K562 (cell line): Measurements from ENCODE around the gene RPRM. TPM values are rescaled to one million over a fixed set of nuclear protein-coding genes. Genes with fewer than 3 reads are reported as not detected.

Experiments used
- ATAC-seq: fragments of 200-7000 bp; cut with Tn5 transposase; 3 replicates; pipeline ENCODE4 v1.9.1; 2020; ENCODE audit warnings: moderate library complexity
- BruUV-seq: library from RNA; stranded (reverse); fragments of 400-500 nt; replicated peaks from 2 replicates; lab custom pipeline; 2021; lab: Mats Ljungman, UMichigan
- CTCF ChIA-PET: fragments of 300-600 bp; formaldehyde crosslinking; extraction: SDS; loops from one replicate; lab custom pipeline; 2021; ENCODE audit warnings: low intra/inter-chr PET ratio; lab: Yijun Ruan, JAX
- POLR2A ChIA-PET: fragments of 300-600, 350-650 bp; sonication (Branson Sonifier 250); formaldehyde crosslinking; extraction: SDS; loops from one replicate; lab custom pipeline; 2021; ENCODE audit warnings: antibody characterized with exemption, inconsistent platforms; lab: Yijun Ruan, JAX
- DNase-seq, 4 experiments: peaks; one replicate each; pipeline versions ENCODE4 v3.0.0 to v3.0.0-alpha.2; 2011 to 2018; ENCODE audit warnings: low spot score in 3 of 4, mixed read lengths in 3 of 4; ENCODE audit errors: extremely low read depth in 1 of 4
- FAIRE-seq: peaks from 2 replicates; lab custom pipeline; 2011; peaks lifted over from hg19 to GRCh38; lab: Jason Lieb, UNC
- H2AFZ ChIP-seq: 2 replicates; pipeline ENCODE4 v1.6.0; 2011; ENCODE audit warnings: low read depth, low read length, control low read depth, inconsistent platforms
- H3K27ac ChIP-seq: fragments of 200-600 bp; 3 replicates; pipeline ENCODE4 v1.8.0; 2011; ENCODE audit warnings: low read depth, mild to moderate bottlenecking, control low read depth, inconsistent platforms, low read length, moderate library complexity, mixed read lengths; ENCODE audit errors: extremely low read depth
- H3K27me3 ChIP-seq, 2 experiments: fragments of 300-600 bp in 1 of 2; 2 replicates in 1 of 2; 3 replicates in 1 of 2; pipeline versions ENCODE4 v1.6.0 to v1.8.0; 2011; ENCODE audit warnings: inconsistent platforms in 2 of 2, low read length in 2 of 2, mild to moderate bottlenecking in 1 of 2, mixed read lengths in 1 of 2, moderate library complexity in 1 of 2; ENCODE audit not compliant: control insufficient read depth in 2 of 2, insufficient read depth in 2 of 2
- H3K36me3 ChIP-seq: fragments of 300-600 bp; 3 replicates; pipeline ENCODE4 v1.8.0; 2011; ENCODE audit warnings: mild to moderate bottlenecking, low read length, inconsistent platforms; ENCODE audit not compliant: control insufficient read depth, insufficient read depth
- H3K4me1 ChIP-seq, 2 experiments: fragments of 200-600 bp in 1 of 2; replicated peaks in 1 of 2; 2 replicates in 1 of 2; 3 replicates in 1 of 2; pipeline versions ENCODE4 v1.5.1 to v1.8.0; 2011; ENCODE audit warnings: inconsistent platforms in 2 of 2, low read length in 2 of 2, mild to moderate bottlenecking in 1 of 2, mixed read lengths in 1 of 2, moderate library complexity in 1 of 2; ENCODE audit not compliant: control insufficient read depth in 2 of 2, insufficient read depth in 2 of 2
- H3K4me2 ChIP-seq: 2 replicates; pipeline ENCODE4 v1.6.1; 2011; ENCODE audit warnings: low read length, control low read depth, inconsistent platforms, mixed read lengths; ENCODE audit not compliant: insufficient read depth
- H3K4me3 ChIP-seq: fragments of 200-600 bp; sonication (generic), shearing (Covaris generic); 2 replicates; pipeline ENCODE4 v1.5.1; 2016; ENCODE audit warnings: control low read depth, inconsistent platforms
- H3K79me2 ChIP-seq: fragments of 200-600 bp; 3 replicates; pipeline ENCODE4 v1.8.0; 2011; ENCODE audit warnings: low read length, inconsistent platforms; ENCODE audit not compliant: control insufficient read depth, insufficient read depth
- H3K9ac ChIP-seq, 2 experiments: 2 replicates each; pipeline versions ENCODE4 v1.6.0 to v1.6.1; 2011; ENCODE audit warnings: low read depth in 2 of 2, low read length in 2 of 2, control low read depth in 1 of 2, inconsistent platforms in 1 of 2, mild to moderate bottlenecking in 1 of 2, mixed read lengths in 1 of 2; ENCODE audit not compliant: insufficient read depth in 1 of 2
- H3K9me1 ChIP-seq: one replicate; pipeline ENCODE4 v1.6.0; 2011; ENCODE audit warnings: inconsistent platforms, mild to moderate bottlenecking, low read length, moderate library complexity; ENCODE audit not compliant: control insufficient read depth, insufficient read depth
- H3K9me3 ChIP-seq: replicated peaks from 2 replicates; pipeline ENCODE4 v1.5.1; 2011; ENCODE audit warnings: low read depth, low read length, inconsistent platforms; ENCODE audit not compliant: control insufficient read depth, insufficient read depth
- H4K20me1 ChIP-seq: replicated peaks from 2 replicates; pipeline ENCODE4 v1.6.1; 2011; ENCODE audit warnings: low read length, inconsistent platforms, mixed read lengths; ENCODE audit not compliant: control insufficient read depth, insufficient read depth
- ETV1 ChIP-seq: fragments of 450-650 bp; conservative IDR thresholded peaks from 2 replicates; pipeline ENCODE4 v1.6.1; 2016; ENCODE audit warnings: missing genetic modification characterization, control low read depth, low read depth, missing compliant biosample characterization
- GABPB2 ChIP-seq: fragments of 250-450 bp; sonication (Bioruptor Pico); conservative IDR thresholded peaks from 2 replicates; pipeline ENCODE4 v1.5.1; 2021; ENCODE audit warnings: mild to moderate bottlenecking
- GATA2 ChIP-seq: sonication (generic); formaldehyde crosslinking; IDR thresholded peaks from 2 replicates; pipeline ENCODE4 v1.4.0; 2020; ENCODE audit warnings: mild to moderate bottlenecking, missing genetic modification reagents
- HNRNPK ChIP-seq: fragments of 200-400 bp; formaldehyde crosslinking; IDR thresholded peaks from one replicate; pipeline ENCODE4 v1.6.1; 2018; ENCODE audit warnings: mild to moderate bottlenecking, low read depth, low read length; ENCODE audit not compliant: poor library complexity, severe bottlenecking
- HNRNPL ChIP-seq: fragments of 200-400 bp; formaldehyde crosslinking; IDR thresholded peaks from 2 replicates; pipeline ENCODE4 v1.6.1; 2017; ENCODE audit warnings: low read depth, mild to moderate bottlenecking, low read length
- HNRNPLL ChIP-seq: fragments of 200-400 bp; formaldehyde crosslinking; IDR thresholded peaks from 2 replicates; pipeline ENCODE4 v1.6.1; 2017; ENCODE audit warnings: low read length, low read depth, mild to moderate bottlenecking; ENCODE audit not compliant: poor library complexity, severe bottlenecking
- KAT8 ChIP-seq: fragments of 450-650 bp; IDR thresholded peaks from 2 replicates; pipeline ENCODE4 v1.6.1; 2016; ENCODE audit warnings: low read depth, mild to moderate bottlenecking
- MED1 ChIP-seq: sonication (generic); formaldehyde crosslinking; IDR thresholded peaks from 2 replicates; pipeline ENCODE4 v1.8.1; 2023; ENCODE audit warnings: missing genetic modification reagents, borderline replicate concordance
- NFATC3 ChIP-seq: fragments of 450-650 bp; IDR thresholded peaks from 2 replicates; pipeline ENCODE4 v1.6.1; 2017; ENCODE audit warnings: mild to moderate bottlenecking
- NFE2 ChIP-seq: IDR thresholded peaks from 2 replicates; pipeline ENCODE4 v1.6.1; 2014; ENCODE audit warnings: antibody characterized with exemption, low read depth
- PATZ1 ChIP-seq: fragments of 250-450 bp; sonication (Bioruptor Pico); IDR thresholded peaks from 2 replicates; pipeline ENCODE4 v1.5.0; 2020; ENCODE audit warnings: mild to moderate bottlenecking, borderline replicate concordance
- RNF2 ChIP-seq: sonication (generic); IDR thresholded peaks from 2 replicates; pipeline ENCODE4 v1.6.1; 2016
- SREBF2 ChIP-seq: sonication (generic); formaldehyde crosslinking; IDR thresholded peaks from 2 replicates; pipeline ENCODE4 v1.4.0; 2020; ENCODE audit warnings: mild to moderate bottlenecking, missing genetic modification reagents
- TEAD1 ChIP-seq, 2 experiments: fragments of 450-650 bp in 1 of 2; sonication (generic) in 1 of 2; formaldehyde crosslinking; IDR thresholded peaks; 2 replicates each; pipeline versions ENCODE4 v1.4.0 to v1.8.0; 2020 to 2022; ENCODE audit warnings: mild to moderate bottlenecking in 2 of 2, missing genetic modification reagents in 1 of 2
- XRCC4 ChIP-seq: IDR thresholded peaks from one replicate; pipeline ENCODE4 v1.6.1; 2011; ENCODE audit not compliant: insufficient read depth, insufficient read length; ENCODE audit errors: extremely low read depth
- ZBTB11 ChIP-seq, 3 experiments: fragments of 200-800 bp in 1 of 3; fragments of 250-450 bp in 1 of 3; fragments of 450-650 bp in 1 of 3; sonication (Bioruptor Pico) in 1 of 3; sonication (Bioruptor generic) in 1 of 3; formaldehyde crosslinking in 1 of 3; IDR thresholded peaks; 2 replicates each; pipeline versions ENCODE4 v1.6.1 to v1.8.0; 2016 to 2022; ENCODE audit warnings: mild to moderate bottlenecking in 2 of 3, missing genetic modification characterization in 2 of 3, missing compliant biosample characterization in 1 of 3, moderate library complexity in 1 of 3
- ZNF274 ChIP-seq: IDR thresholded peaks from 2 replicates; pipeline ENCODE4 v1.6.1; 2011; ENCODE audit warnings: low read depth, mild to moderate bottlenecking, low read length, moderate library complexity, borderline replicate concordance
- WGBS: fragments of 100-300 bp; shearing (Covaris generic); methylation state at CpG from one replicate; pipeline ENCODE4 v1.1.6; 2016; ENCODE audit warnings: low coverage, mixed read lengths; ENCODE audit not compliant: insufficient coverage; ENCODE audit errors: missing lambda C conversion rate; 5-methylcytosine and 5-hydroxymethylcytosine counted together
- in situ Hi-C: fragments of 300-500 bp; cut with MboI; formaldehyde crosslinking; loops from 4 replicates; pipeline ENCODE4 v1.15.0; 2018; ENCODE audit warnings: inconsistent platforms, mixed read lengths
- intact Hi-C: fragments of 100-400 bp; cut with micrococcal nuclease; formaldehyde crosslinking; loops from 2 replicates; pipeline ENCODE4 v1.14.2; 2022
- polyA plus RNA-seq, 8 experiments: library from polyadenylated mRNA; depleted of rRNA in 4 of 8; stranded (reverse) in 5 of 8; unstranded in 3 of 8; fragments of >200 nt; fragmentation: Nextera tagmentation in 2 of 8; fragmentation: Illumina TruSeq in 1 of 8; extraction: Ambion mirVana in 2 of 8; extraction: Trizol in 1 of 8; gene quantifications; 2 replicates each; pipeline versions ENCODE4 v1.2.1 to v1.2.3, GENCODE V29; 2011 to 2014; ENCODE audit warnings: inconsistent platforms in 1 of 8, missing spikeins in 1 of 8
- total RNA-seq, 7 experiments: library from RNA; depleted of rRNA in 6 of 7; stranded (reverse); fragments of >200 nt in 6 of 7; fragmentation: Illumina TruSeq in 2 of 7; extraction: Trizol in 2 of 7; gene quantifications; 2 replicates each; pipeline versions ENCODE4 v1.2.1 to v1.2.3, GENCODE V29; 2011 to 2021; ENCODE audit warnings: low replicate concordance in 1 of 7
- TF ChIP-seq, protein P1 (sequence below): sonication (generic); formaldehyde crosslinking; IDR thresholded peaks from 2 replicates; pipeline ENCODE4 v1.8.1; 2023; ENCODE audit warnings: mild to moderate bottlenecking, missing genetic modification reagents

RPRM gene
- total and polyA plus RNA-seq, 9 of the 15 experiments (the other 6 are each of a cell fraction or from before 2014, with no cell fraction given), result not detected

DNA sequence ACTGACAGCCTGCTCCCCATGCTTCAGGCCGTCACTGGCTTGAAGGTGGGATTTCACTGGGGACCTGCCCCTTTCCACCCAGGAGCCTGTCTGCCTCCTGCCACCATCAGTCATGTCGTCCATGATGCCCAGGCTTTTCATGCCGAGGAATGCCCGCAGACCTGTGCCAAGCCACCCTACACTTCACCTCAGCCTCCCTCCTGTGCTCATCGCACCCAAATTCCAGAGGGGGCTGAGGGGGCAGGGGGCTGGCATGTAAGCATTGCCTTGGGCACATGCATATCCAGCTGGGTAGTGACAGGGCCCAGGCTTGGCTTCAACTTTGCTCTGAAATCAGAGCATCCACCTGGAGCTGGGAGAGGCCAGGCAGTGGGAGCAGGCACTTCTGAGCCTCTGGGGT is 20.9 kb upstream of the RPRM start:
- no TSS peak for BruUV-seq
- H3K4me3 ChIP-seq, result no peak overlapping the region
- H2AFZ ChIP-seq, result no peak overlapping the region
- no peak for FAIRE-seq
- ChIA-PET CTCF (no interaction called here), POLR2A (interaction anchor here (0.5 to 0.6 kb wide), 2 partner anchors 286 to 1322 kb away, joined by 3 read pairs; no protein-coding TSS in a partner anchor)
- no peak overlapping the region for H3K4me2 ChIP-seq
- 0% methylated on average over 5 of the region's 5 CpGs for WGBS
- no peaks in the 10 kb centered on the region for H3K79me2 ChIP-seq
- no peaks in the 10 kb centered on the region for H3K9me1 ChIP-seq
- H3K4me1 ChIP-seq, result no peaks in the 10 kb centered on the region
- no peaks in the 10 kb centered on the region for H3K36me3 ChIP-seq
- intact Hi-C loops (no loop called here), in situ Hi-C loops (no loop called here)
- H3K27ac ChIP-seq, result no peak overlapping the region
- ATAC-seq, result no peak
- H3K9ac ChIP-seq, result no peak overlapping the region
- no peaks in the 10 kb centered on the region for H3K27me3 ChIP-seq
- no peak for DNase-seq
- H3K9me3 ChIP-seq, result no peaks in the 10 kb centered on the region
- no peaks in the 10 kb centered on the region for H4K20me1 ChIP-seq
- TF ChIP-seq HNRNPL, result no peak
- no peak for TF ChIP-seq XRCC4
- TF ChIP-seq ETV1 (tag), result no peak
- TF ChIP-seq GABPB2, result no peak
- TF ChIP-seq GATA2 (CRISPR knock-in tag), result no peak
- no peak for TF ChIP-seq HNRNPK
- TF ChIP-seq TEAD1 (CRISPR knock-in tag; IDR thresholded peaks at IDR 0.05), result no peak
- TF ChIP-seq SREBF2 (CRISPR knock-in tag), result no peak
- no peak for TF ChIP-seq ZBTB11 (CRISPR knock-in tag; IDR thresholded peaks at IDR 0.05)
- no peak for TF ChIP-seq ZNF274
- TF ChIP-seq MED1 (CRISPR knock-in tag), result no peak
- no peak for TF ChIP-seq KAT8
- TF ChIP-seq NFATC3, result no peak
- TF ChIP-seq HNRNPLL, result no peak
- no peak for TF ChIP-seq NFE2
- TF ChIP-seq, protein P1, sequence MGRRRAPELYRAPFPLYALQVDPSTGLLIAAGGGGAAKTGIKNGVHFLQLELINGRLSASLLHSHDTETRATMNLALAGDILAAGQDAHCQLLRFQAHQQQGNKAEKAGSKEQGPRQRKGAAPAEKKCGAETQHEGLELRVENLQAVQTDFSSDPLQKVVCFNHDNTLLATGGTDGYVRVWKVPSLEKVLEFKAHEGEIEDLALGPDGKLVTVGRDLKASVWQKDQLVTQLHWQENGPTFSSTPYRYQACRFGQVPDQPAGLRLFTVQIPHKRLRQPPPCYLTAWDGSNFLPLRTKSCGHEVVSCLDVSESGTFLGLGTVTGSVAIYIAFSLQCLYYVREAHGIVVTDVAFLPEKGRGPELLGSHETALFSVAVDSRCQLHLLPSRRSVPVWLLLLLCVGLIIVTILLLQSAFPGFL, result no peak
- TF ChIP-seq RNF2, result no peak
- no peak for TF ChIP-seq PATZ1 (CRISPR knock-in tag)
